PC-9 (cell line): ENCODE results near the gene BRD8.

Source experiments
- CTCF ChIP-seq: fragments of 200-600 bp; sonication (generic); conservative IDR thresholded peaks from 2 replicates; pipeline ENCODE4 v1.6.1; 2017; ENCODE audit warnings: mixed run types, antibody characterized with exemption, mild to moderate bottlenecking, moderate library complexity
- EZH2 ChIP-seq: fragments of 200-600 bp; sonication (generic); IDR thresholded peaks from 2 replicates; pipeline ENCODE4 v1.8.0; 2017; ENCODE audit warnings: antibody characterized with exemption, low read depth

GRCh38 chr5:138111937-138112336, 66.5 kb downstream of the BRD8 start:
- TF ChIP-seq CTCF (no peak), EZH2 (no peak)
